ENCODE measurements around the gene COQ3.
"Not testable (repeated sequence)": the region's sequence is repeated elsewhere in the genome, so short reads cannot be mapped to it uniquely, and the experiment has no call there.

- not testable (repeated sequence) for TF ChIP-seq EZH2phosphoT487 (IDR thresholded peaks at IDR 0.05; ENCODE audit: borderline replicate concordance, low read depth, low read length)
- TF ChIP-seq, protein P1, sequence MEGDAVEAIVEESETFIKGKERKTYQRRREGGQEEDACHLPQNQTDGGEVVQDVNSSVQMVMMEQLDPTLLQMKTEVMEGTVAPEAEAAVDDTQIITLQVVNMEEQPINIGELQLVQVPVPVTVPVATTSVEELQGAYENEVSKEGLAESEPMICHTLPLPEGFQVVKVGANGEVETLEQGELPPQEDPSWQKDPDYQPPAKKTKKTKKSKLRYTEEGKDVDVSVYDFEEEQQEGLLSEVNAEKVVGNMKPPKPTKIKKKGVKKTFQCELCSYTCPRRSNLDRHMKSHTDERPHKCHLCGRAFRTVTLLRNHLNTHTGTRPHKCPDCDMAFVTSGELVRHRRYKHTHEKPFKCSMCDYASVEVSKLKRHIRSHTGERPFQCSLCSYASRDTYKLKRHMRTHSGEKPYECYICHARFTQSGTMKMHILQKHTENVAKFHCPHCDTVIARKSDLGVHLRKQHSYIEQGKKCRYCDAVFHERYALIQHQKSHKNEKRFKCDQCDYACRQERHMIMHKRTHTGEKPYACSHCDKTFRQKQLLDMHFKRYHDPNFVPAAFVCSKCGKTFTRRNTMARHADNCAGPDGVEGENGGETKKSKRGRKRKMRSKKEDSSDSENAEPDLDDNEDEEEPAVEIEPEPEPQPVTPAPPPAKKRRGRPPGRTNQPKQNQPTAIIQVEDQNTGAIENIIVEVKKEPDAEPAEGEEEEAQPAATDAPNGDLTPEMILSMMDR (conservative IDR thresholded peaks at IDR 0.05; ENCODE audit: low read length) = not testable (repeated sequence)
These were observed 58.7 kb downstream of the COQ3 start for GRCh38 chr6:99335298-99335697.
